ENCODE results near the gene HSPB2.

Gene HSPB2

DNA sequence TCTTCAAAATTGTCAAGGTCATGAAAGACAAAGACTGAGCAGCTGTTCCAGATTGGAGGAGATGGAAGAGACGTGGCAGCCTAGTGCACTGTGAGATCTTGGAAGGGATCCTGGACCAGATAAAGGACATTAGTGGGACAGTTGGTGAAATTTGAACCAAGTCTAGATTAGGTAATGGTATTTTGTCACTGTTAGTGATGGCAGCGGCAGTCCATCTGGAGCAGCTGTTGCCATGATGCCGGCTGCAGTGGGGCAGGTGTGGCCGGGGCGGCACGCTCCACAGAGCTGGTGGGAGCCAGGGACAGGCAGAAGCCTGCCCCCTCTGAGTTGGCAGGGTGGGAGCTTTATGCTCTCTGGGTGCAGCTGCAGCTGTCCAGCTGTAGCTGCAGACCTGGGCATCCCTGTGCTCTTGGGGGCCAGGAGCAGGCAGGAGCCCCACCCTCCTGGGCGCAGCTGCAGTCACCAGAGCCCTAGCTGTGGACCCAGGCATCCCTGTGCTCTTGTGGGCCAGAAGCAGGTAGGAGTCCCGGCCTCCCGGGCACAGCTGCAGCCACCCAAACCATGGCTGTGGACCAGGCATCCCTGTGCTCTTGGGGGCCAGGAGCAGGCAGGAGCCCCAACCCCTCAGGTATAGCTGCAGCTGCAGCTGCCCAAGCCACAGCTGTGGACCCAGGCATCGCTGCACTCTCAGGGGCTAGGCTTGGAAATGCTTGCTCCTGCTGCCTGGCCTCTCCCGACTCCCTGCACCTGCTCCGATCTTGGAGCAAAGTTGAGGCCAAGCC lies 45.3 kb downstream of the HSPB2 start:
- no peak for TF ChIP-seq CTCF (IDR thresholded peaks at IDR 0.05; ENCODE audit: borderline replicate concordance, insufficient read depth, low read depth, low read length)
- no peak overlapping the region for H3K4me3 ChIP-seq (ENCODE audit: low read depth, low read length)

DNA sequence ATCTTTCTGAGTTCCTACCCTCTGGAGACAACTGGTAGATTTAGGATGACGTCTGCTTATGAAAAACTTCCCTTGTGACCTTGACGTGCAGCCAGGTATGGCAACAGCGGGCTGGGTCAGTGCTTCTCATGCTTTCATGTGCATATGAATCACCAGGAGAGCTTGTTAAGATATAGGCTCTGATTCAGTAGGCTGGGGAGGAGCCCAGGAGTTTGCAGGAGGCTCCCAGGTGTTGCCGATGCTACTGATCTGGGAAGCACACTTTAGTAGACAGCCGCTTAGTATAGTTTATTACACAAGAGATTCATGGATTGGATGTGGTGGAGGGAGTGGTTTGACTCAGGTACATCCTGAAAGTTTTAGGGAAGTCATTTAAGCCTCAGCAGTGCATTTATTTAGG lies 48.4 kb downstream of the HSPB2 start:
- H3K4me3 ChIP-seq (ENCODE audit: low read depth, low read length): no peak overlapping the region

DNA sequence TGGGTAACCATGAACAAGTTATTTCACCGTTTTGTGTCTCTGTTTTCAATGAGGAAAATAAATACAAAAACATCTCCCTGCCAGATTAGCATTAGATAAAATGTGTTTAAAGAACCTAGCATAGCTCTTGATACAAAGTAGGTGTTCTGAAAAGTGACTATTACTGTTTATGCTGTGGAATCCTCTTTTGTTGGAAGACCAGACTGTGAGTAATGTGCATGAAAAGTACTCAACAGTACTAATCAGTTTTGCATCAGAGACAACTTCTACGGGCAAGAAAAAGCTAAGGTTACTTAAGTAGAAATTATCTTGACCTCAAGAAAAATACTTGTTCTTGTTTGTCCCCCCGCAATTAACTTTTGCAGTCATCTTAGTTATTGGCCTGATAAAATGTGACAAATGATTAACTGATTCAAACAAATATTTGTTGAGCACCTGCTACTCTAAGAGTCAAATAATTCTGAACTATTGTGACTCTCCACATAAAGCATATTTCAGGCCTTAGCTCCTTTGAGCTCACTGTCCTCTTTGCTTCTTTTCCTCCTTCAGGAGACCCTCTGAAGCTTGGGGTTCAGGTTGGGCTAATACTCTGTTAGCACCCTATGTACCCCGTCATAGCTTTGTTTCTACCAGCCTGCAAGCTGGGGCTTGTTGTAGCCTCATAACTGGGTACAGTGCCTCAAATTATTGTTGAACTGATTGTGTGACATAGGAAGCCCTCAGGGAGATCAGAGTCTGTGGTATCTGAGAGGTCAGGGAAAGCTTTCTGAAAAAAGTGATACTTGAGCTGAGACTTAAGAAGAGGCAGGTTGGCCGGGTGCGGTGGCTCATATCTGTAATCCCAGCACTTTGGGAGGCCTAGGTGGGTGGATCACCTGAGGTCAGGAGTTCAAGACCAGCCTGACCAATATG lies 49.1 kb downstream of the HSPB2 start:
- TF ChIP-seq CTCF (IDR thresholded peaks at IDR 0.05; ENCODE audit: borderline replicate concordance, insufficient read depth, low read depth, low read length): no peak
- H3K4me3 ChIP-seq (ENCODE audit: low read depth, low read length): no peak overlapping the region

More for the DNA sequence above, 48.4 kb downstream of the HSPB2 start:
- TF ChIP-seq CTCF (IDR thresholded peaks at IDR 0.05; ENCODE audit: borderline replicate concordance, insufficient read depth, low read depth, low read length): no peak

Data from GM12875 (cell line).